Caco-2 (cell line): ENCODE data around the gene GCNT3. TPM values are rescaled to one million over a fixed set of nuclear protein-coding genes. Genes with fewer than 3 reads are reported as not detected.

Experiments
- BruUV-seq: library from RNA; stranded (reverse); fragments of 400-500 nt; replicated peaks from 2 replicates; lab custom pipeline; 2021; lab: Mats Ljungman, UMichigan
- CTCF ChIA-PET: fragments of 300-600 bp; sonication (Branson Sonifier 250); formaldehyde crosslinking; loops from one replicate; lab custom pipeline; 2022; ENCODE audit warnings: antibody characterized with exemption; lab: Charles Lee
- POLR2A ChIA-PET: fragments of 300-600 bp; sonication (Branson Sonifier 250); formaldehyde crosslinking; loops from one replicate; lab custom pipeline; 2022; ENCODE audit warnings: antibody characterized with exemption; lab: Charles Lee
- DNase-seq, 2 experiments: peaks; one replicate each; pipeline versions ENCODE4 v3.0.0 to v3.0.0-alpha.2; 2020 to 2022
- H3K27me3 ChIP-seq: replicated peaks from 2 replicates; pipeline ENCODE4 v1.6.0; 2011; ENCODE audit warnings: low read length; ENCODE audit not compliant: control insufficient read depth, insufficient read depth
- H3K36me3 ChIP-seq: 2 replicates; pipeline ENCODE4 v1.5.1; 2011; ENCODE audit warnings: low read length; ENCODE audit not compliant: control insufficient read depth, insufficient read depth
- H3K4me1 ChIP-seq: fragments of 250-450 bp; sonication (Bioruptor Pico); 2 replicates; pipeline ENCODE4 v1.5.1; 2020; ENCODE audit warnings: mild to moderate bottlenecking
- H3K4me3 ChIP-seq: 2 replicates; pipeline ENCODE4 v1.5.1; 2011; ENCODE audit warnings: low read depth, mild to moderate bottlenecking, control low read depth, low read length
- H3K9me3 ChIP-seq: fragments of 250-450 bp; sonication (Bioruptor Pico); 2 replicates; pipeline ENCODE4 v1.5.1; 2020; ENCODE audit warnings: mild to moderate bottlenecking, moderate library complexity
- H3K27ac Mint-ChIP-seq: one replicate; pipeline ENCODE4 v1.8.0; 2022; ENCODE audit warnings: mixed read lengths; ENCODE audit not compliant: unreplicated experiment
- H3K27me3 Mint-ChIP-seq: one replicate; pipeline ENCODE4 v1.8.0; 2022; ENCODE audit warnings: mixed read lengths; ENCODE audit not compliant: insufficient read depth, unreplicated experiment
- H3K36me3 Mint-ChIP-seq: one replicate; pipeline ENCODE4 v1.8.0; 2022; ENCODE audit warnings: mild to moderate bottlenecking, mixed read lengths; ENCODE audit not compliant: insufficient read depth, unreplicated experiment
- H3K4me1 Mint-ChIP-seq: one replicate; pipeline ENCODE4 v1.8.0; 2022; ENCODE audit warnings: low read depth, mixed read lengths; ENCODE audit not compliant: unreplicated experiment
- H3K4me3 Mint-ChIP-seq: one replicate; pipeline ENCODE4 v1.8.0; 2022; ENCODE audit warnings: mild to moderate bottlenecking, moderate library complexity, mixed read lengths; ENCODE audit not compliant: unreplicated experiment
- H3K9me3 Mint-ChIP-seq: one replicate; pipeline ENCODE4 v1.8.0; 2022; ENCODE audit warnings: mixed read lengths; ENCODE audit not compliant: unreplicated experiment
- intact Hi-C: fragments of 100-400 bp; cut with micrococcal nuclease; formaldehyde crosslinking; loops from one replicate; pipeline ENCODE4 v1.10.0; 2022; ENCODE audit not compliant: unreplicated experiment
- total RNA-seq: library from RNA; stranded (reverse); gene quantifications from 2 replicates; pipeline ENCODE4 v1.2.3, GENCODE V29; 2022
- TF ChIP-seq, protein P1 (sequence below), 2 experiments: fragments of 200-600 bp in 1 of 2; IDR thresholded peaks; 1 replicate in 1 of 2; 2 replicates in 1 of 2; pipeline versions ENCODE4 v1.5.1 to v1.8.0; 2011 to 2022; ENCODE audit warnings: antibody characterized with exemption in 1 of 2, control low read depth in 1 of 2, inconsistent platforms in 1 of 2, low read depth in 1 of 2, low read length in 1 of 2, mild to moderate bottlenecking in 1 of 2, moderate library complexity in 1 of 2; ENCODE audit not compliant: insufficient read depth in 1 of 2, severe bottlenecking in 1 of 2, unreplicated experiment in 1 of 2

GCNT3 gene
- total RNA-seq, 1 experiment from 2014 or later, result 1.9 TPM

DNA sequence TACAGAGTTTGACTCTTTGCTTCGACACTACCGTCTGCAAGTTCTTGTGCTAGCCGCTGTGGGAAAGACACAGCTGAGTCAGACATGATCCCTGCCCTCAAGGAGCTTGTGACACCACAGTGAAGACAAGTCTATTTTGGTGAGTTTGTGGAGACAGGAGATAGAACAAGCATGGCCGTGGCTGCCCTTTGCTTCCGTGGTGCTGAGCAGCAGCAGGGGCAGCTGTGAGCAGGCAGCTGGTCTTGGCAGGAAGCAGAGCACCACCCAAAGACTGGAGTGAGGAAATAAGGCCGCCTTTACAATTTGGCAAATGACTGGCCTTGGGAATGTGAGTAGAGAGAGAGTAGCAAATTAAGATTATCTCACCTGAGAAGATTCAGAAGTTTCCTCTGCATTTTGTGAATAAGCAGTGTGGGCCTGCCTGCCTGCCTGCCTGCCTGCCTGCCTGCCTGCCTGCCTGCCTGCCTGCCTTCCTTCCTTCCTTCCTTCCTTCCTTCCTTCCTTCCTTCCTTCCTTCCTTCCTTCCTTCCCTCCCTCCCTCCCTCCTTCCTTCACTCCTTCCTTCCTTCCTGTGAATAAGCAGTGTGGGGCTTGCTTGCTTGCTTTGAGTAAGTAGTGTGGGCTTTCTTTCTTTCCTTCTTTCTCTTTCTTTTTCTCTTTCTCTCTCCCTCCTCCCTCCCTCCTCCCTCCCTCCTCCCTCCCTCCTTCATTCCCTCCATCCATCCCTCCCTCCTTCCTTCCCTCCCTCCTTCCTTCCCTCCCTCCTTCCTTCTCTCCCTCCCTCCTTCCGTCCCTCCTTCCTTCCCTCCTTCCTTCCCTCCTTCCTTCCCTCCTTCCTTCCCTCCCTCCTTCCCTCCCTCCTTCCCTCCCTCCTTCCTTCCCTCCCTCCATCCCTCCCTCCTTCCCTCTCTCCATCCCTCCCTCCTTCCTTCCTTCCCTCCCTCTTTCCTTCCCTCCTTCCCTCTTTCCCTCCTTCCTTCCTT, 1.6 kb upstream of the GCNT3 start:
- Histone ChIP-seq H3K9me3 (0 out of 2 replicates have a peak, but pooled peaks cover 3% of the 10 kb centered on the region), H3K27me3 (no peaks in the 10 kb centered on the region), H3K36me3 (no peaks in the 10 kb centered on the region), H3K4me3 (no peak overlapping the region), H3K4me1 (peaks cover 17% of the 10 kb centered on the region)
- BruUV-seq, result no TSS peak
- intact Hi-C loops, result no loop called here
- peaks cover 20% of the 10 kb centered on the region for H3K4me1 Mint-ChIP-seq
- H3K27ac Mint-ChIP-seq, result no peak overlapping the region
- DNase-seq, result no peak
- no peaks in the 10 kb centered on the region for H3K27me3 Mint-ChIP-seq
- peaks cover 8% of the 10 kb centered on the region for H3K36me3 Mint-ChIP-seq
- H3K9me3 Mint-ChIP-seq, result peaks cover 24% of the 10 kb centered on the region
- POLR2A ChIA-PET, result no interaction called here
- CTCF ChIA-PET, result no interaction called here
- no peak overlapping the region for H3K4me3 Mint-ChIP-seq
- TF ChIP-seq, protein P1, sequence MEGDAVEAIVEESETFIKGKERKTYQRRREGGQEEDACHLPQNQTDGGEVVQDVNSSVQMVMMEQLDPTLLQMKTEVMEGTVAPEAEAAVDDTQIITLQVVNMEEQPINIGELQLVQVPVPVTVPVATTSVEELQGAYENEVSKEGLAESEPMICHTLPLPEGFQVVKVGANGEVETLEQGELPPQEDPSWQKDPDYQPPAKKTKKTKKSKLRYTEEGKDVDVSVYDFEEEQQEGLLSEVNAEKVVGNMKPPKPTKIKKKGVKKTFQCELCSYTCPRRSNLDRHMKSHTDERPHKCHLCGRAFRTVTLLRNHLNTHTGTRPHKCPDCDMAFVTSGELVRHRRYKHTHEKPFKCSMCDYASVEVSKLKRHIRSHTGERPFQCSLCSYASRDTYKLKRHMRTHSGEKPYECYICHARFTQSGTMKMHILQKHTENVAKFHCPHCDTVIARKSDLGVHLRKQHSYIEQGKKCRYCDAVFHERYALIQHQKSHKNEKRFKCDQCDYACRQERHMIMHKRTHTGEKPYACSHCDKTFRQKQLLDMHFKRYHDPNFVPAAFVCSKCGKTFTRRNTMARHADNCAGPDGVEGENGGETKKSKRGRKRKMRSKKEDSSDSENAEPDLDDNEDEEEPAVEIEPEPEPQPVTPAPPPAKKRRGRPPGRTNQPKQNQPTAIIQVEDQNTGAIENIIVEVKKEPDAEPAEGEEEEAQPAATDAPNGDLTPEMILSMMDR (IDR thresholded peaks at IDR 0.05; ENCODE audit: insufficient read depth in 1 of 2, low read depth in 1 of 2, low read length in 1 of 2, severe bottlenecking in 1 of 2, unreplicated experiment in 1 of 2), result no peak

DNA sequence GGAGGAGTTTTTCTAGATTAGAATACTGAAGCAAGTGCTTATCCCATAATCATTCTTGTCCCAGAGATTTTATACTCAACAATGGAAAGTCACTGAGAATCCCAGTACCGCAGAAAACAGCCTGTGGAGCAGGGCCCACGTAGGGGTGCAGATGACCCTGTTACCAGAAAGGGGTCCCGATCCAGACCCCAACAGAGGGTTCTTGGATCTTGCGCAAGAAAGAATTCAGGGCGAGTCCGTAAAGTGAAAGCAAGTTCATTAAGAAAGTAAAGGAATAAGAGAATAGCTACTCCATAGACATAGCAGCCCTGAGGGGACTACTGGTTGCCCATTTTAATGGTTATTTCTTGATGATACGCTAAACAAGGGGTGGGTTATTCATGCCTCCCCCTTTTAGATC, 2.6 kb downstream of the GCNT3 start:
- Mint-ChIP-seq H3K27me3 (no peaks in the 10 kb centered on the region), H3K9me3 (peaks cover 24% of the 10 kb centered on the region), H3K4me1 (peaks cover 26% of the 10 kb centered on the region), H3K36me3 (peaks cover 8% of the 10 kb centered on the region), H3K4me3 (no peak overlapping the region), H3K27ac (no peak overlapping the region)
- no peak overlapping the region for H3K4me3 ChIP-seq
- TF ChIP-seq, protein P1 (IDR thresholded peaks at IDR 0.05; ENCODE audit: insufficient read depth in 1 of 2, low read depth in 1 of 2, low read length in 1 of 2, severe bottlenecking in 1 of 2, unreplicated experiment in 1 of 2), result no peak
- DNase-seq, result no peak
- intact Hi-C loops, result no loop called here
- no TSS peak for BruUV-seq
- no peaks in the 10 kb centered on the region for H3K36me3 ChIP-seq
- CTCF ChIA-PET, result no interaction called here
- peaks cover 21% of the 10 kb centered on the region for H3K4me1 ChIP-seq
- H3K9me3 ChIP-seq, result 0 out of 2 replicates have a peak, but pooled peaks cover 3% of the 10 kb centered on the region
- no peaks in the 10 kb centered on the region; the same call in 1 of the 2 replicates for H3K27me3 ChIP-seq
- POLR2A ChIA-PET, result no interaction called here

DNA sequence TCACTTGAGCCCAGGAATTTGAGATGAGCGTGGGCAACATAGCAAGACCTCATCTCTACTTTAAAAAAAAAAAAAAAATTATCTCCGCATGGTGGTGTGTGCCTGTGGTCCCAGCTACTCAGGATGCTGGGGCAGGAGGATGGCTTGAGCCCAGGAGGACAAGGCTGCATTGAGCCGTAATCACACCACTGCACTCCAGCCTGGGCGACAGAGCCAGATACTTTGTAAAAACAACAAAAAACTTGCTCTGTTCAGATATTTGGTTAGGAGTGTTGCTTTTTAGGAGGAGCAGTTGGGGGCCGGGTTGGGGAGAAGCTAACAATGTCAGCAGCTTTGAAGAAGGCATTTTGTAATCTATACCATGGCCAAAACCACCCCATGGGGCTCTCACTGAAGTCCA, 4.1 kb downstream of the GCNT3 start:
- ChIA-PET CTCF (interaction anchor here (0.9 kb wide), 1 partner anchor 83 kb away, joined by 5 read pairs; no protein-coding TSS in a partner anchor), POLR2A (no interaction called here)
- peaks cover 8% of the 10 kb centered on the region for H3K36me3 Mint-ChIP-seq
- TF ChIP-seq, protein P1 (IDR thresholded peaks at IDR 0.05; ENCODE audit: insufficient read depth in 1 of 2, low read depth in 1 of 2, low read length in 1 of 2, severe bottlenecking in 1 of 2, unreplicated experiment in 1 of 2), result no peak
- no peaks in the 10 kb centered on the region for H3K36me3 ChIP-seq
- no peak overlapping the region for H3K27ac Mint-ChIP-seq
- no TSS peak for BruUV-seq
- no peaks in the 10 kb centered on the region for H3K9me3 ChIP-seq
- no peaks in the 10 kb centered on the region for H3K27me3 Mint-ChIP-seq
- peaks cover 26% of the 10 kb centered on the region for H3K4me1 Mint-ChIP-seq
- H3K9me3 Mint-ChIP-seq, result peaks cover 15% of the 10 kb centered on the region
- no peak overlapping the region for H3K4me3 ChIP-seq
- H3K4me3 Mint-ChIP-seq, result no peak overlapping the region
- H3K27me3 ChIP-seq, result no peaks in the 10 kb centered on the region; the same call in 1 of the 2 replicates
- intact Hi-C loops, result loop anchor here (1.0 kb wide), 1 partner anchor 82 kb away; no protein-coding TSS in a partner anchor
- no peak for DNase-seq
- peaks cover 21% of the 10 kb centered on the region for H3K4me1 ChIP-seq
